Stimulated activated effector memory CD8-positive, alpha-beta T cell treated with anti-CD3 and anti-CD28 coated beads, Interleukin-12 subunit alpha, Interleukin-12 subunit beta, amount 100 ng/mL, for 72 hours (primary cell): Measurements from ENCODE around the gene SHMT1.
"Not testable (repeated sequence)": the region's sequence is repeated elsewhere in the genome, so short reads cannot be mapped to it uniquely, and the experiment has no call there.

Source experiments
- ATAC-seq: fragments of 150-1000 bp; cut with Tn5 transposase; 2 replicates; pipeline ENCODE4 v1.10.0; 2021
- DNase-seq, 2 donors: peaks; one replicate each; pipeline ENCODE4 v3.0.0; 2021 to 2022; ENCODE audit warnings: low spot score in 2 of 2
- H3K27ac Mint-ChIP-seq: one replicate; pipeline ENCODE4 v1.8.0; 2022; ENCODE audit warnings: mild to moderate bottlenecking, mixed read lengths
- H3K36me3 Mint-ChIP-seq: one replicate; pipeline ENCODE4 v1.8.0; 2022; ENCODE audit warnings: mild to moderate bottlenecking, mixed read lengths
- H3K4me1 Mint-ChIP-seq: one replicate; pipeline ENCODE4 v1.8.0; 2022; ENCODE audit warnings: mixed read lengths
- H3K4me3 Mint-ChIP-seq: one replicate; pipeline ENCODE4 v1.8.0; 2022; ENCODE audit warnings: mild to moderate bottlenecking, mixed read lengths
- H3K9me3 Mint-ChIP-seq: one replicate; pipeline ENCODE4 v1.8.0; 2022; ENCODE audit warnings: mixed read lengths

SHMT1 gene

DNA sequence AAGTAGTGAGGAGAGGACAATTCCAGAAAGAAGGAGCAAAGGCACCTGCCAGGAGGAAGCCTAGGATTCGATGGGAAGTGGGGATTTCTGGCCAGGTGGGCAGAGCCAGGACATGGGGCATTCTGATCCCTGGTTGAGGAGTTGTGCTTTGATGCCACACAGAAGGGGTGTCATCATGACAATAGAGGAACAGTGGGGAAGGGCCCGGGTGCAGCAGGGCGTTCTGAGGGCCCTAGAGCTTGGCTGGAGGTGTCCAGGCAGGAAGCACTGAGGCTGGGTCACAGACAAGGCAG lies 18.5 kb upstream of the SHMT1 start:
- Mint-ChIP-seq H3K27ac (no peak overlapping the region), H3K4me1 (peaks cover 11% of the 10 kb centered on the region), H3K36me3 (no peaks in the 10 kb centered on the region), H3K4me3 (peak overlapping the region; percentile 16), H3K9me3 (no peaks in the 10 kb centered on the region)
- DNase-seq: peak in 1 of 2 donors; percentile 45
- no peak for ATAC-seq

DNA sequence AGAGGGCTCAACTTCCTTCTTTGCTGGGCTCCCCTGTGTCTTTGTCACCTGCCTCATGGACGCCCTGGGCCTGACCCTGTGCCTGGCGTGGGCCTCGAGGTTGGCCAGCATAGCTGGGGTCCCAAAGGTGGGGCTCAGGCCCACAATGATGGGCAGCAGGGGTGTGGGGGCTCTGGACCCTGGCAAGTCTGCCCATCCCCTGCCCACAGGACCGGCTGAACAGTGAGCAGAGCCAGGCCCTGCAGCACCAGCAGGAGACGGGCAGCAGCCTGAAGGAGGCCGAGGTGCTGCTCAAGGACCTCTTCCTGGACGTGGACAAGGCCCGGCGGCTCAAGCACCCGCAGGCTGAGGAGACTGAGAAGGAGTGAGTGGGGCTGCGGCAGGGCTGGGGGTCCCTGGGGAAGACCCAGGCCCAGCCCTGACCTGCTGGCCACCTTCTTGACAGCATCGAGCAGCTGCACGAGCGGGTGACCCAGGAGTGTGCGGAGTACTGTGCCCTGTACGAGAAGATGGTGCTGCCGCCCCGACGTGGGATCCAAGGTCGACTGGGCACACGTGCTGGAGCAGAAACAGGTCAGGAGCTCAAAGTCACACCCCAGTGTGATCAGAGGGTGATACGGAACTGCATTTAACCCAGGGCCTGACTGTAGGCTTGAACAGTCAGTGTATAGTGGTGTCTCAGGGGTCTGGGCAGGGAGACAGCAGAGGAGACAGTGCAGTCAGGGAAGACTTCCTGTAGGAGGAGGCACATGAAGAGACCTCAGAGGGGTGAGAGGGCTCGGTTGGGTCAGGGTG lies 18.0 kb upstream of the SHMT1 start:
- Mint-ChIP-seq H3K36me3 (no peaks in the 10 kb centered on the region), H3K4me1 (peaks cover 11% of the 10 kb centered on the region), H3K9me3 (no peaks in the 10 kb centered on the region), H3K27ac (no peak overlapping the region), H3K4me3 (peak overlapping the region; percentile 16)
- DNase-seq (peak in 1 of 2 donors; percentile 40), ATAC-seq (no peak)

DNA sequence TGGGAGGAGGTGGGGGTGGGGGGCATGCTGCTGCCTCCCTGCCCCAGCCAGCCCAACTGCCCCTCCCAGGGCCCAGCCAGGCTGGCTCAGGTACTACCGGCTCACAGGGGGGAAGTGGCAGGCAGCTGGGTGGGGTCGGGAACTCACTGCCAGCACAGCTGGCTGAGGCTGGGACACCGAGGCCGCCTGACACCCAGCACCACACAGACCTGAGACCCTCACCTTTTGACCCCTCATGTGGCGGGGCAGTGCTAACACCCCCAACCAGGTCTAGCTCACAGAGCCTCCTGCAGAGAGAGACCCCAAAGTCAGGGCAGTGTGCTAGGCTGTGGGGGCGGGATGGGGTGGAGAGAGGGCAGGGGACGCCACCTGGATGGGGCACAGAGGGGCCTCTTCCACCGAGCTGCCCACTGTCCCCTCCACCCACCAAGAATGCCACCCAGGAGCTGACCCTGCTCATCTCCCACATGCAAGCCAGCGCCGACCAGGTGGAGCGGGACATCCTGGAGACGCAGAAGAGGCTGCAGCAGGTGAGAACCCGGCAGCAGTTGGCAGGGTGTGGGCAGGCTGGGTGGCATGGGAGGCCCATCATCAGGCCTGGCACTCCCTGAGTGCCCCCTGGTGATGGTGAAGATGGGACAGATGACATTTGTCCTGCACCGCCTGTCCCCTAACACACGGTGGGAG lies 17.3 kb upstream of the SHMT1 start:
- Mint-ChIP-seq H3K4me3 (no peak overlapping the region), H3K9me3 (no peaks in the 10 kb centered on the region), H3K27ac (no peak overlapping the region), H3K4me1 (peaks cover 11% of the 10 kb centered on the region), H3K36me3 (no peaks in the 10 kb centered on the region)
- ATAC-seq (no peak), DNase-seq (peak in 1 of 2 donors; percentile 44)

DNA sequence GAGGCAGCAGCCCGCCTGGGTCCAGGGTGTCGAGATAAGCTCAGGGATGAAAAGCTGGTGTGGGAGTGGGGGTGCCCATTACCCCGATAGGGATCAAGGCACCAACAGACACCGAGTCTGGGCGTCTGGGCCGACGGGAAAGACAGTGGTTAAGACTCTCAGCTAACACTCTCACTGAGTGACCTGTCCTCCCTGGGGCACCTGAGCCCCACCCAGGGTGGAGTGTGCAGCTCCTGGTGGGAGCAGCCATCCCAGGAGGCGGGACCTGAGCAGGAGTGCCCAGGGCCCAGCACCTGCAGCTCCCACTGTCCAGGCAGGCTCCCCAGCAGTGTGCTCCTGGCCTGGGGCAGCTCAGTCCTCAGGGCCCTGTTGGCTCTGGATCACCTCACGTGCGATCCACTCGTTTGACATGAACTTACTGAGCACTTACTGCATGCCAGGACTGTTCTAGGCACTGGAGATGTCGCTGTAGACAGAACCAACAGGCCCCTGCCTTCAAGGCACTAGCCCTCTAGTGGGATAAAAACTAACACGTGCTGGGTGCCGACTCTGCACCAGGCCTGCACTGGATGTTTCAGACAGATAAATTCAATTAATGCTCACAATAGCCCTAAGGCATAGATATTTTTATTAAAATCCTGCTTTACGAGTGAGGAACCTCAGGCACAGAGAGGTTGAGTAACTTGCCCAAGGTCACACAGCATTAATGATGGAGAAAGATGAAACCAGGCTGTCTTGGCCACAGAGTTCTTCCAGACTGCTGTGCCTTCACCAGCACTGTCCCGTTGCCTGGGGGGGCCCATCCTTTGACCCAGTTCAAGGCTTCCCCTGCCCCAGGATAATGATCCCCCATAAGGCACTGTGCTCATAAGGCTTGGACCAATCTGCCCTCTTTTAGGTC lies 16.1 kb upstream of the SHMT1 start:
- Mint-ChIP-seq H3K4me1 (peaks cover 11% of the 10 kb centered on the region), H3K27ac (no peak overlapping the region), H3K4me3 (no peak overlapping the region), H3K9me3 (no peaks in the 10 kb centered on the region), H3K36me3 (no peaks in the 10 kb centered on the region)
- no peak for ATAC-seq
- DNase-seq: peak in 1 of 2 donors; percentile 43

DNA sequence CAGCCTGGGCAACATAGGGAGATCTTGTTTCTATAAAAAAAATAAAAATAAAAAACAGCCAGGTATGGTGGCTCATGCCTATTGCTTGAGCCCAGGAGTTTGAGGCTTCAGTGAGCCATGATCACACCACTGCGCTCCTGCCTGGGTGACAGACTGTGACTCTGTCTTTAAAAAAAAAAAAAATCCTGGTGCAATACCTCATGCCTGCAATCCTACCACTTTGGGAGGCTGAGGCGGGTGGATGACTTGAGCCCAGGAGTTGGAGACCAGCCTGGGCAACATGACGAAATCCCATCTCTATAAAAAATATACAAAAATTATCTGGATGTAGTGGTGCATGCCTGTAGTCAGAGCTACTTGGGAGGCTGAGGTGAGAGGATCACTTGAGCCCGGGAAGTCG lies 15.3 kb upstream of the SHMT1 start:
- ATAC-seq, H3K4me3 Mint-ChIP-seq, H3K27ac Mint-ChIP-seq, H3K36me3 Mint-ChIP-seq, H3K9me3 Mint-ChIP-seq: not testable (repeated sequence)
- peaks cover 11% of the 10 kb centered on the region for H3K4me1 Mint-ChIP-seq
- DNase-seq: peak in 1 of 2 donors; percentile 23

DNA sequence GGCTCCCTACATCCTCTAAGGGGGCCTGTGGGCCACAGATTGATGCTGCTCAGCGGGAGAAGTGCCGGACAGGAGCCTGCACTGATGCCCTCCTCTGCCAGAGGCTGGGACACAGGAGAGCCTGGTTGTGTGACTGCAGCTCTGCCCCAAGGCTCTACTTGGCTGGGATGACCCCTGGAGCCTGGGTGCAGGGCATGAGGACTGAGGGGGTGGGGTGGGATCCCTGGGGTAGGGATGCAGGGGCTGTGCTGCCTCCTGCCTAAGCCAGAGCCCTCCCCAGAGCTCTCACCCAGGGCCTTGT lies 14.8 kb upstream of the SHMT1 start:
- no peak overlapping the region for H3K27ac Mint-ChIP-seq
- no peak for DNase-seq

DNA sequence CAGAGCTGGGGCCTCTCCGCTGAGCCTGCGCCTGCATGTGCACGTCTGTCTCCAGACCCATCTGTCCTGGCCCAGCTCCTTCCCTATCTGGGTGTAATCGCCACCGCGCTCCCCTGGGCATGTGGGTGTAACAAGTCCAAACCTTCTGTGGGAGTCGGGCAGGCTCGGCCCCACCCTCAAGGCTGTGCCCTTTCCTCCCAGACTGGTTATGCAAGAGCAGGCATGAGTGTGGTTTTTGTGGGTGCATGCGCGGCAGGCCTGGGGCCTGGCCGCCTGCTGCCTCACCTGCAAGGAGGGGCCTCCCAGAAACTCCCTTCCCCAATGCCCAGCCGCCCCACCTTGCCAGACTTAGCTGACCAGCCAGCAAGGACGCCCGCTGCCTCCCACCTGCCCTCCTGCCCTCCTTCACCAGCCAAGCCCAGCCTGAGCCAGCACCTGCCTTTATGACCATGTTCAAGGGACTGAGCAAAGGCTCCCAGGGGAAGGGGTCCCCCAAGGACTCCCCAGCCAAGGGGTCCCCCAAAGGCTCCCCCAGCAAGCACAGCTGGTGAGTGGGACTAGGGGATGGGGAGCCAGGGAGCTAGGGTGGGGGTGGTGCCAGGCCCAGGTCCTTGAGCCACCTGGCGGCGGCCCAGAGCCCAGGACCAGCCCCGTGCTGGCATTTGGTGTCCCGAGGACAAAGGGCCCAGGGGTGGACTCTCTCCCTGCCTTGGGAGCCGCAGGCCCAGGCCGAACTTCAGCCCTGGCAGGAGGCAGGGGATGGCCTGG lies 14.3 kb upstream of the SHMT1 start, which contains the start of gene EVPLL:
EVPLL (plus strand) TSS at position 342 of the 768 bp plus-strand sequence. CDS start 3,160 bp downstream, outside the sequence.
- no peak for DNase-seq
- ATAC-seq: no peak
- H3K4me3 Mint-ChIP-seq: no peak within 1 kb of the TSS
- H3K4me1 Mint-ChIP-seq: peaks cover 11% of the 10 kb centered on the region
- H3K9me3 Mint-ChIP-seq: no peaks in the 10 kb centered on the region
- H3K27ac Mint-ChIP-seq: no peak within 1 kb of the TSS
- no peaks in the 10 kb centered on the region for H3K36me3 Mint-ChIP-seq

More for the DNA sequence above, 14.8 kb upstream of the SHMT1 start:
- H3K4me1 Mint-ChIP-seq: peaks cover 11% of the 10 kb centered on the region
- no peaks in the 10 kb centered on the region for H3K36me3 Mint-ChIP-seq
- H3K4me3 Mint-ChIP-seq: no peak overlapping the region
- no peaks in the 10 kb centered on the region for H3K9me3 Mint-ChIP-seq
- ATAC-seq: no peak

DNA sequence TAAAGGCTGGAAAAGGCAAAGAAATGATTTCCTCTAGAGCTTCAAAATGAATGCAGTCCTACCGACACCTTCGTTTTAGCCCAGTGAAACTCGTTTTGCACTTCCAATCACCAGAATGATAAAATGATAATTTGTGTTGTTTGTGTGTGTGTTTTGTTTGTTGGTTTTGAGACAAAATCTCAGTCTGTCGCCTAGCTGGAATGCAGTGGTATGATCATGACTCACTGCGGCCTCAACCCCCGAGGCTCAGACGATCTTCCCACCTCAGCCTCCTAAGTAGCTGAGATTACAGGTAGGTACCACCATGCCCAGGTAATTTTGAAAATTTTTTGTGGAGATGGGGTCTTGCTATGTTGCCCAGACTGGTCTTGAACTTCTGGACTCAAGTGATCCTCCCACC lies 10.9 kb upstream of the SHMT1 start:
- Mint-ChIP-seq H3K36me3 (no peaks in the 10 kb centered on the region), H3K4me3 (no peak overlapping the region), H3K27ac (no peak overlapping the region), H3K9me3 (no peaks in the 10 kb centered on the region), H3K4me1 (peaks cover 15% of the 10 kb centered on the region)
- ATAC-seq: no peak
- no peak for DNase-seq

DNA sequence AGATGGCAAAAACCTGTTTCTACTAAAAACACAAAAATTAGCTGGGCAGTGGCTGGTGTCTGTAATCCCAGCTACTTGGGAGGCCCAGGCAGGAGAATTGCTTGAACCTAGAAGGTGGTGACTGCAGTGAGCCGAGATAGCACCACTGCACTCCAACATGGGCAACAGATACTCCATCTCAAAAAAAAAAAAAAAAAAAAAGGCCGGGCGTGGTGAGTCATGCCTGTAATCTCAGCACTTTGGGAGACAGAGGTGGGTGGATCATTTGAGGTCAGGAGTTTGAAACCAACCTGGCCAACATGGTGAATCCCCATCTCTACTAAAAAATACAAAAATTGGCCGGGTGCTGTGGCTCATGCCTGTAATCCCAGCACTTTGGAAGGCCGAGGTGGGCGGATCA lies 9.8 kb upstream of the SHMT1 start:
- peak; percentile 36 for ATAC-seq
- not testable (repeated sequence) for DNase-seq, H3K27ac Mint-ChIP-seq

DNA sequence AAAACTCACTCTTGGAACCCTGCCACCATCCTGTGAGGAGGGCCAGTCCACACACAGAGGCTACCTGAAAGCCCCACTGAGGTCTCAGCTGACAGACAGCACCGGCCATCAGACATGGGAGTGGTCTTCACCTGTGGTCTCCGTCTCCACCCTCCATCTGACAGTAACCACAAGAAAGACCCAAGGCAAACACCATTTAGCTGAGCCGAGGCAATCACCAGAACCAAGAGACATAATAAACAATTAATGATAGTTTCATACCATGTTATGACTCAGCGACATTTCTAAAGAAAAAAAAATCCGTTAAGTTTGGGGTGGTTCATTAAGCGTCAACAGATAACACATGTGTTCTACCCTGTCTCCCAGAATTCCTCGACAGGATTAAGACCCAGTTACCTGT lies 8.1 kb upstream of the SHMT1 start:
- Mint-ChIP-seq H3K9me3 (no peaks in the 10 kb centered on the region), H3K27ac (no peak overlapping the region), H3K4me3 (no peak overlapping the region), H3K4me1 (peaks cover 15% of the 10 kb centered on the region), H3K36me3 (no peaks in the 10 kb centered on the region)
- ATAC-seq (peak; percentile 56), DNase-seq (no peak)

More for the DNA sequence above, 9.8 kb upstream of the SHMT1 start:
- H3K4me1 Mint-ChIP-seq: peaks cover 15% of the 10 kb centered on the region
- not testable (repeated sequence) for H3K9me3 Mint-ChIP-seq, H3K36me3 Mint-ChIP-seq, H3K4me3 Mint-ChIP-seq

DNA sequence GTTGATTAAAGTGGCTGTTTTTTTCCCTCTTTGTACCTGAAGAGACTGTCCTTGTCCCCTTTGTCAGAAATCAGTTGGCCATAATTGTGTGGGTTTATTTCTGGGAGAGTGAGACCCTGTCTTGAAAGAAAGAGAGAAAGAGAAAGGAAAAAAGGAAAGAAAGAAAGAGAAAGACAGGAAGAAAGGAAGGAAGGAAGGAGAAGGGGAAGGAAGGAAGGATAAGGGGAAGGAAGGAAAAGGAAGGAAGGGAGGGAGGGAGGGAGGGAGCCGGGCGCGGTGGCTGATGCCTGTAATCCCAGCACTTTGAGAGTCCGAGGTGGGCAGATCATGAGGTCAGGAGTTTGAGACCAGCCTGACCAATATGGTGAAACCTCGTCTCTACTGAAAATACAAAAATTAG lies 7.4 kb upstream of the SHMT1 start:
- DNase-seq (no peak), ATAC-seq (no peak)
- Mint-ChIP-seq H3K9me3 (no peaks in the 10 kb centered on the region), H3K4me3 (no peak overlapping the region), H3K4me1 (peaks cover 15% of the 10 kb centered on the region), H3K27ac (no peak overlapping the region), H3K36me3 (no peaks in the 10 kb centered on the region)

DNA sequence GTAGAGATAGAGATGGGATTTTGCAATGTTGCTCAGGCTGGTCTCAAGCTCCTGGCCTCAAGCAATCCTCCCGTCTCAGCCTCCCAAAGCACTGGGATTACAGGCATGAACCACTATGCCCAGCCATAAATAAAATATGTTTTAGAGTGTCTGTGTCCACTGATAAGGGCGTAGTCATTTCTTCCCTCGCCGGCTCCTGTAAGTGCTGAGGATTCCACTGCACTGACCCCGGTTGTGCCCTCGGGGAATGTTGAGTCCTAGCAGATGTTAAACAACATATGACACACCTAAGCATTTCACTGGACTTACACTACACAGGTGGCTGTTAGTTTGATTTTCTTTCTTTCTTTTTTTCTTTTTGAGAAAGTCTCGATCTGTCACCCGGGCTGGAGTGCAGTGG lies 5.6 kb upstream of the SHMT1 start:
- Mint-ChIP-seq H3K4me3 (no peak overlapping the region), H3K9me3 (no peaks in the 10 kb centered on the region), H3K4me1 (peaks cover 15% of the 10 kb centered on the region), H3K36me3 (no peaks in the 10 kb centered on the region), H3K27ac (no peak overlapping the region)
- no peak for DNase-seq
- ATAC-seq: no peak

DNA sequence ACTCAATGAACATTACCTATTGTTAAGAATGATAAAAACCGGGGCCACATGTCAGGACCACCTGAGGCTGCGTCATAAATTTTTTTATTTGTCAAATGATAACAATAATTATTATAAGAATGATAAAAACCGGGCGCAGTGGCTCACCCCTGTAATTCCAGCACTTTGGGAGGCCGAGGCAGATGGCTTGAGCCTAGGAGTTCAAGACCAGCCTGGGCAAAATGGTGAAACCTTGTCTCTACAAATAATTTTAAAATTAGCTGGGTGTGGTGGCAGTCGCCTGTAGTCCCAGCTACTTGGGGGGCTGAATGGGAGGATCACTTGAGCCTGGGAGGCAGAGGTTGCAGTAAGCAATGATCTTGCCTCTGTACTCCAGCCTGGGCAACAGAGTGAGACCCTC lies 816 bp upstream of the SHMT1 start:
- Mint-ChIP-seq H3K4me1 (peaks cover 14% of the 10 kb centered on the region), H3K4me3 (no peak overlapping the region), H3K27ac (no peak overlapping the region), H3K36me3 (peaks cover 23% of the 10 kb centered on the region), H3K9me3 (no peaks in the 10 kb centered on the region)
- ATAC-seq (no peak), DNase-seq (no peak)

DNA sequence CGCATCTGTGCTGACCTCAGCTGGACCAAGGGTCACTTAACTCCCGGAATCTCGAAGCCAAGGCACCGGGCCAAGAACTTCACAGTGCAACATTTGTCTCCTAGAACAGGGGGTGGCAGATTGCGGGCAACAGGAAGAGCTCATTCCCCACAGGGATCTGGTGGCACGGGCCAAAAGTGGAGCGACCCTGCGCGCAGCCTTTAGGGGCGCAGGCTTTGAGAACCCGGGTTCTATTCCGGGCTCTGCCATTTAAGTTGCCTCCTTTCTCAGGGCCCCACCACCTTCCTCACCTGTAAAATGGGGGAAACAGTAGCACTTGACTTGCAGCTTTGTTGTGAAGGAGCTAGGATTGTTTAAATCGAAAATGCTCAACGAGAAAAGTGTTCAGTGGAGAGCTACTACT lies 651 bp downstream of the SHMT1 start:
- Mint-ChIP-seq H3K4me1 (peaks cover 14% of the 10 kb centered on the region), H3K4me3 (peak overlapping the region; percentile 85), H3K36me3 (peaks cover 28% of the 10 kb centered on the region), H3K27ac (peak overlapping the region; percentile 86), H3K9me3 (no peaks in the 10 kb centered on the region)
- no peak for DNase-seq
- peak; percentile 2 for ATAC-seq
